ENCODE data around the gene CENPQ. TPM values are rescaled to one million over a fixed set of nuclear protein-coding genes. Genes with fewer than 3 reads are reported as not detected.

Gene CENPQ
- total and polyA plus RNA-seq, 8 donors: 0.88 to 3.1 (median 1.3) TPM

DNA sequence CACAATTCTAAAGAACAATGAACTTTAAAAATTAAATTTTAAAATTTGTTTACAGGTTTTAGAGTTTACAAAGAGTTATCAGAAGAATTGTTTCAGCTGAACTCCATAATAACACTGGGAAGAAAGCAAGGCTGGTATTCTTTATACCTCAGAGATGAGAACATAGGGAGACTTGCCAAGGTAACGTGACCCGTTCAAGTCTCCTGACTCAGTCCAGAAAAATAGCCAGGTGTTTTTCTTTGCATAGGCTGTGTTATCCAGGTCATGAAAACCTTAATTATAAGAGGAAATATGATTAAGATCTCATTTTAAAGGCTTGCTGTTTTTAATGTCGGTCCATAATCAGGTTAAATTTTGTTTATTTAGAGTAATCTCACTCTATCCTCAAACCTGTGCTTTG is 78.8 kb downstream of the CENPQ start:
- no peak overlapping the region for H3K27ac ChIP-seq
- WGBS, 2 donors: 25 to 35% methylated on average over 3 of the region's 3 CpGs
- no peaks in the 10 kb centered on the region for H3K36me3 ChIP-seq
- H3K9me3 ChIP-seq: no peaks in the 10 kb centered on the region
- intact Hi-C loops (cut with DNase I): no loop called here
- TF ChIP-seq, protein P1, sequence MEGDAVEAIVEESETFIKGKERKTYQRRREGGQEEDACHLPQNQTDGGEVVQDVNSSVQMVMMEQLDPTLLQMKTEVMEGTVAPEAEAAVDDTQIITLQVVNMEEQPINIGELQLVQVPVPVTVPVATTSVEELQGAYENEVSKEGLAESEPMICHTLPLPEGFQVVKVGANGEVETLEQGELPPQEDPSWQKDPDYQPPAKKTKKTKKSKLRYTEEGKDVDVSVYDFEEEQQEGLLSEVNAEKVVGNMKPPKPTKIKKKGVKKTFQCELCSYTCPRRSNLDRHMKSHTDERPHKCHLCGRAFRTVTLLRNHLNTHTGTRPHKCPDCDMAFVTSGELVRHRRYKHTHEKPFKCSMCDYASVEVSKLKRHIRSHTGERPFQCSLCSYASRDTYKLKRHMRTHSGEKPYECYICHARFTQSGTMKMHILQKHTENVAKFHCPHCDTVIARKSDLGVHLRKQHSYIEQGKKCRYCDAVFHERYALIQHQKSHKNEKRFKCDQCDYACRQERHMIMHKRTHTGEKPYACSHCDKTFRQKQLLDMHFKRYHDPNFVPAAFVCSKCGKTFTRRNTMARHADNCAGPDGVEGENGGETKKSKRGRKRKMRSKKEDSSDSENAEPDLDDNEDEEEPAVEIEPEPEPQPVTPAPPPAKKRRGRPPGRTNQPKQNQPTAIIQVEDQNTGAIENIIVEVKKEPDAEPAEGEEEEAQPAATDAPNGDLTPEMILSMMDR (IDR thresholded peaks at IDR 0.05): no peak
- ATAC-seq: peak; percentile 80 to 89 (median 82)
- H3K4me1 ChIP-seq: peaks cover 0 to 8% (median 6%) of the 10 kb centered on the region in 3 donors
- peak in 1 of 6 donors; percentile 28 for DNase-seq
- no peaks in the 10 kb centered on the region for H3K27me3 ChIP-seq
- H3K4me3 ChIP-seq: no peak overlapping the region
- FAIRE-seq: no peak

Other genes starting within 250 kb of the CENPQ start
- gene MMUT, start 117 bp upstream of the CENPQ start, total RNA-seq: 10 to 100 TPM in 4 of 6 donors, 1 to 10 TPM in 2; 7.2 to 13.5 (median 11.5) TPM
- gene MMUT, start 117 bp upstream of the CENPQ start, polyA plus RNA-seq: 10 to 100 TPM in 1 of 2 donors, 1 to 10 TPM in 1; 5.5 to 11.6 TPM
- not detected for gene GLYATL3, start 36.6 kb downstream of the CENPQ start, total RNA-seq
- under 1 TPM in 1 of 2 donors, not detected in 1; 0.09 TPM for gene GLYATL3, start 36.6 kb downstream of the CENPQ start, polyA plus RNA-seq
- 1 to 10 TPM; 2.4 to 9.3 (median 4.6) TPM for gene C6orf141, start 87.3 kb downstream of the CENPQ start, total RNA-seq
- gene C6orf141, start 87.3 kb downstream of the CENPQ start, polyA plus RNA-seq: 10 to 100 TPM; 14.5 to 21.1 TPM
- under 1 TPM in 1 of 6 donors, not detected in 5; 0.28 TPM for gene RHAG, start 173.5 kb downstream of the CENPQ start, total RNA-seq
- gene RHAG, start 173.5 kb downstream of the CENPQ start, polyA plus RNA-seq: not detected

Data from pancreas (tissue), 10 donors.